NCI-H524 treated with DMSO at 0.1 percent for 48 hours (cell line): ENCODE data around the gene STX11.
"Not testable (repeated sequence)": the region's sequence is repeated elsewhere in the genome, so short reads cannot be mapped to it uniquely, and the experiment has no call there.

Experiments
- DNase-seq: peaks from one replicate; lab custom pipeline; 2025; lab: John Stamatoyannopoulos, UW

STX11 gene

GRCh38 chr6:144149894-144150709 lies at the start of gene STX11:
TSS of gene STX11 (plus strand) at chr6:144150517. CDS start at chr6:144186628, 36,111 bp downstream.
- no peak for DNase-seq

GRCh38 chr6:144103026-144103563 lies 47.2 kb upstream of the STX11 start:
- no peak for DNase-seq

- DNase-seq = no peak
Measured at GRCh38 chr6:144104488-144104887, 45.8 kb upstream of the STX11 start.

- peak; percentile 39 for DNase-seq
Measured at GRCh38 chr6:144104898-144105487, 45.3 kb upstream of the STX11 start.

- no peak for DNase-seq
Measured at GRCh38 chr6:144106206-144106605, 44.1 kb upstream of the STX11 start.

GRCh38 chr6:144110210-144110609 lies 40.1 kb upstream of the STX11 start:
- no peak for DNase-seq

GRCh38 chr6:144113366-144113765 lies 37.0 kb upstream of the STX11 start:
- DNase-seq = no peak

GRCh38 chr6:144115219-144115618 lies 35.1 kb upstream of the STX11 start:
- no peak for DNase-seq

GRCh38 chr6:144119376-144119775 lies 30.9 kb upstream of the STX11 start:
- no peak for DNase-seq

GRCh38 chr6:144122861-144123260 lies 27.5 kb upstream of the STX11 start:
- no peak for DNase-seq

- no peak for DNase-seq
Measured at GRCh38 chr6:144123421-144123820, 26.9 kb upstream of the STX11 start.

GRCh38 chr6:144123836-144124235 lies 26.5 kb upstream of the STX11 start:
- no peak for DNase-seq

- no peak for DNase-seq
Measured at GRCh38 chr6:144127097-144127496, 23.2 kb upstream of the STX11 start.

GRCh38 chr6:144129469-144129868 lies 20.8 kb upstream of the STX11 start:
- DNase-seq = no peak

GRCh38 chr6:144131248-144131709 lies 19.0 kb upstream of the STX11 start:
- DNase-seq = no peak

- DNase-seq = not testable (repeated sequence)
Measured at GRCh38 chr6:144132167-144132690, 18.1 kb upstream of the STX11 start.

- DNase-seq = no peak
Measured at GRCh38 chr6:144133225-144133821, 17.0 kb upstream of the STX11 start.

- no peak for DNase-seq
Measured at GRCh38 chr6:144134176-144134575, 16.1 kb upstream of the STX11 start.

GRCh38 chr6:144134737-144135136 lies 15.6 kb upstream of the STX11 start:
- DNase-seq = no peak

GRCh38 chr6:144138542-144138941 lies 11.8 kb upstream of the STX11 start:
- no peak for DNase-seq

GRCh38 chr6:144139817-144140216 lies 10.5 kb upstream of the STX11 start:
- no peak for DNase-seq

GRCh38 chr6:144140867-144141266 lies 9.4 kb upstream of the STX11 start:
- DNase-seq = no peak

GRCh38 chr6:144141470-144141869 lies 8.8 kb upstream of the STX11 start:
- DNase-seq = no peak
